Measurements from ENCODE around the gene GGCT. TPM values are rescaled to one million over a fixed set of nuclear protein-coding genes. Genes with fewer than 3 reads are reported as not detected.

The GGCT gene
- total RNA-seq, 2 donors from 2014 or later: 14.7 to 54.0 TPM

DNA sequence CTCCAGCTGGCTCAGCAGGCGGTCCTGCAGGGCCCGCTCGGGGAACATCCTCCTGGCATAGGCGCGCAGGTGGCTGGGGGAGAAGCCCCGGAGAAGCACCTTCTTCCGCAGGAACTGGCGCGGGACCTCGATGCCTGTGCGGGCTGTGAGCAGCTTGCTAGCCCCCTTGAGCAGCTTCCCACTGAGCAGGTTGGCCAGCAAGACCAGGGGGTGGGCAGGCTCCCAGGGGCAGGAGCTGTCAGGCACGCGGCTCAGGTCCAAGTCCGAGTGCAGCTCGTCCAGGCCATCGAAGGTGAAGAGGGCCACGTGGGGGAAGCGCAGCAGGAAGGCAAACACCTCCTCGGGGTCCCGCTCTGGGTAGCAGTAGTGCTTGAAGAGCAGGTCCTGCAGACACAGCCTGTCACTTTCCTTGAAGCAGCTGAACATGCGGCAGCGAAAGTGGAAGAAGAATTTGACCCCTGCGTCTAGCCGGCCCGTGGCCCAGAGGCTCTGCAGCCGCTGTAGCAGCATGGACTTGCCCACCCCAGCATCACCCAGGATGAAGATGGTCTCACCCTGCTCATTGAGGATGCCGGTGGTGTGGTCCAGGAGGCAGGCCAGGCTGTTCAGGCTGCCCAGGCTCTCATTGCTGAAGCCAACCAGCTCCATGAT is 52.2 kb downstream of the GGCT start:
- no peak for DNase-seq (ENCODE audit: low spot score)
- no peak for TF ChIP-seq POLR2A (IDR thresholded peaks at IDR 0.05)
- TF ChIP-seq, protein P1, sequence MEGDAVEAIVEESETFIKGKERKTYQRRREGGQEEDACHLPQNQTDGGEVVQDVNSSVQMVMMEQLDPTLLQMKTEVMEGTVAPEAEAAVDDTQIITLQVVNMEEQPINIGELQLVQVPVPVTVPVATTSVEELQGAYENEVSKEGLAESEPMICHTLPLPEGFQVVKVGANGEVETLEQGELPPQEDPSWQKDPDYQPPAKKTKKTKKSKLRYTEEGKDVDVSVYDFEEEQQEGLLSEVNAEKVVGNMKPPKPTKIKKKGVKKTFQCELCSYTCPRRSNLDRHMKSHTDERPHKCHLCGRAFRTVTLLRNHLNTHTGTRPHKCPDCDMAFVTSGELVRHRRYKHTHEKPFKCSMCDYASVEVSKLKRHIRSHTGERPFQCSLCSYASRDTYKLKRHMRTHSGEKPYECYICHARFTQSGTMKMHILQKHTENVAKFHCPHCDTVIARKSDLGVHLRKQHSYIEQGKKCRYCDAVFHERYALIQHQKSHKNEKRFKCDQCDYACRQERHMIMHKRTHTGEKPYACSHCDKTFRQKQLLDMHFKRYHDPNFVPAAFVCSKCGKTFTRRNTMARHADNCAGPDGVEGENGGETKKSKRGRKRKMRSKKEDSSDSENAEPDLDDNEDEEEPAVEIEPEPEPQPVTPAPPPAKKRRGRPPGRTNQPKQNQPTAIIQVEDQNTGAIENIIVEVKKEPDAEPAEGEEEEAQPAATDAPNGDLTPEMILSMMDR (IDR thresholded peaks at IDR 0.05): no peak
- TF ChIP-seq POLR2AphosphoS5 (IDR thresholded peaks at IDR 0.05): no peak
- intact Hi-C loops (cut with DNase I): no loop called here
- no peak overlapping the region for H3K4me3 ChIP-seq
- WGBS: 90% methylated on average over 27 of the region's 27 CpGs
- no peak overlapping the region for H3K27ac ChIP-seq
- H3K27me3 ChIP-seq (replicated peaks; ENCODE audit: insufficient read depth): no peaks in the 10 kb centered on the region
- no peaks in the 10 kb centered on the region for H3K36me3 ChIP-seq
- no peaks in the 10 kb centered on the region for H3K9me3 ChIP-seq
- H3K4me1 ChIP-seq (replicated peaks): no peaks in the 10 kb centered on the region

DNA sequence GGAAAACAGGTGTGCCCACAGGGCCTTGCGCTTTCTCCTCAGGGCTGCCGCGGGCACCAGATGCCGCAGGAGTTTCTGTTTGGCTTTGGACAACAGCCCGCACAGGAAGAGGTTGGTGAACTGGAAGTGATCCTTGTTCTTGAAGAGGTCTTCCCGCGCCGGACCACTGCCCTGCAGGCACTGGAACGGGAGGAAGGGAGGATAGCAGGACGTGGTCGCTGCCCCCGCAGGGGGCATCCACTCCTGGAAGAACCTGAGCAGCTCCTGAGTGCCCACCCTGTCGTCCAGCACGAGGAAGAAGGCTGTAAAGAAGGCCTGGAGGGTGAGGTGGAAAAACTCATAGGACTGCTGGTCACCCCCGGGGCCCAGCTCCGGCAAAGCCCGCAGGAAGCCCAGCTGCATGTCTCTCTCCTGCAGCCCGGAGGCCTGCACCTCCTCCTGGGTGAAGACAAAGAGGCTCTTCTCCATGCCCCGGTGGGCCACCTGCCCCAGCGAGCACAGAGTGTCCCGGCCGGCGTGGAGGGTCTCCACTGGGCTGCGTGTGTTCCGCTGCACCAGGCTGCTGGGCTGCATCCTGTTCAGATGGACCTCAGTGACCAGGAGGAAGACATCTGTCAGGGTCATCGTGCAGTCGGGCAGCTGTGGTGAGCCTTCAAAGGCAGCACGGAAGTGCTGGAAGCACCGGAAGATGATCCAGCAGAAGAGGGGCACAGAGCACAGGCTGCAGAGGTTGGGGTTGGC is 52.9 kb downstream of the GGCT start:
- no peak overlapping the region for H3K27ac ChIP-seq
- H3K27me3 ChIP-seq (replicated peaks; ENCODE audit: insufficient read depth): no peaks in the 10 kb centered on the region
- H3K4me3 ChIP-seq: no peak overlapping the region
- no peaks in the 10 kb centered on the region for H3K9me3 ChIP-seq
- intact Hi-C loops (cut with DNase I): no loop called here
- H3K36me3 ChIP-seq: no peaks in the 10 kb centered on the region
- WGBS: 87% methylated on average over 26 of the region's 29 CpGs
- TF ChIP-seq, protein P1 (IDR thresholded peaks at IDR 0.05): no peak
- TF ChIP-seq POLR2A (IDR thresholded peaks at IDR 0.05): no peak
- no peak for DNase-seq (ENCODE audit: low spot score)
- no peaks in the 10 kb centered on the region for H3K4me1 ChIP-seq (replicated peaks)

DNA sequence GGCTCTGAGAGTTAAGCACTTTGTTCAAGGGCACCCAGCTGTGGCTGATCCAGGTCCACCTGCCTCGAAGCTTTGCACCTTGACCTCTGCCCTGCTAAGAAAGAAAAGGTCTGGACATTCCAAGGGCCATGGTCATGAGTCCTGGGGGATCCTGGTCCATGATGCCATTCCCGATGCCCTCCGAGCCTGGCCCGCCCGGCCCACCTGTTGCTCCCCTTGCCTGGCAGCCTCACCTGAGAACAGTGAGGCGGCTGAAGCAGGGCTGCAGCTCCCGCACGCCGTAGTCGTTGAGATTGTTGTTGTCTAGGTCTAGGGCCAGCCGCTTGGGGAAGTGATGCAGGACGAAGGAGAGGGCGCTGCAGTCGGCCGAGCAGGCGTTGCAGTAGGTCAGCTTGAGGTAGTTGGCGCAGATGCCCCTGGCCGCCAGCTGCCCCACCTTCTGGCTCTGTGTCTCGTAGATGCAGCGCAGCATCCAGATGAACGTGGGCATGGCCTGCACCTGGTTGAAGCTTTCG is 53.6 kb downstream of the GGCT start:
- no peak for TF ChIP-seq POLR2A (IDR thresholded peaks at IDR 0.05)
- no peak for TF ChIP-seq POLR2AphosphoS5 (IDR thresholded peaks at IDR 0.05)
- TF ChIP-seq, protein P1 (IDR thresholded peaks at IDR 0.05): no peak
- Histone ChIP-seq H3K9me3 (no peaks in the 10 kb centered on the region), H3K27ac (no peak overlapping the region), H3K4me1 (replicated peaks) (no peaks in the 10 kb centered on the region), H3K36me3 (no peaks in the 10 kb centered on the region), H3K27me3 (replicated peaks; ENCODE audit: insufficient read depth) (no peaks in the 10 kb centered on the region), H3K4me3 (no peak overlapping the region)
- intact Hi-C loops (cut with DNase I): no loop called here
- WGBS: 94% methylated on average over 22 of the region's 22 CpGs
- no peak for DNase-seq (ENCODE audit: low spot score)

DNA sequence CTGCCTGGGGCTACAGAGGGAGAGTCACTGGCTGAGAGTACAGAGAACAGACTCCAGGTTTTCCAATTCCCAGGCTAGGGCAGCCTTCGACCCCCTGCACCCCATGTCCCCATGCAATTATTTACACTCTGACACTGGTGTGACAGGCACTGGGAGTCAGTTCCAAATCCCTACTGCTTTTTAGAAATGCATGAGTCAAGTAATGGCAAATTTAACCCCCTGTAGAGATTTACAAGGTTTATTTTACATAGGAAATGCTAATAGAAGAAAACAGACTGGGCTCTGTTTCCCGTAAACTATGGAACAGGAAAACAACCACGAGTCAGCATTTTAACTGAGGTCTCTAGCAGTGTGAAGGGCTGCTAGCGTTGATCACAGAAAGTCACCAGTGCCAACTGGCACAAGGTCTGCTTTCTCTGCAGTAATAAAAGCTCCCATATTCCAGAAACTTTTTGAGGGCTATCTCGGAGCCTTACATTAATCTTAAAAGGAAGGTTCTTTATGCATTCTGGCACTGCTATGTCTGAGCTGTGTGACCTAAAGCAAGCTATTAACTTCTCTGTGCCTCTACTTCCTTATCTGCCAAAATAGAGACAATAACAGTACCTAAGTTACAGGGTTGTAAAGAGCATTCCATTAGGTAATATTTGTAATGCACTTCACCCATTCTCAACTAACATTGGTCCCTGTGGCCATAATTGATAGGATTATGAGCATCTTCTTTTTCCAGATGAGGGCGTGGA is 54.2 kb downstream of the GGCT start:
- Histone ChIP-seq H3K27ac (no peak overlapping the region), H3K27me3 (replicated peaks; ENCODE audit: insufficient read depth) (no peaks in the 10 kb centered on the region), H3K36me3 (no peaks in the 10 kb centered on the region), H3K4me1 (replicated peaks) (no peaks in the 10 kb centered on the region), H3K9me3 (no peaks in the 10 kb centered on the region), H3K4me3 (no peak overlapping the region)
- 40% methylated on average over 6 of the region's 6 CpGs for WGBS
- TF ChIP-seq POLR2AphosphoS5 (IDR thresholded peaks at IDR 0.05) (no peak), POLR2A (IDR thresholded peaks at IDR 0.05) (no peak)
- TF ChIP-seq, protein P1 (IDR thresholded peaks at IDR 0.05): no peak
- DNase-seq (ENCODE audit: low spot score): no peak
- intact Hi-C loops (cut with DNase I): no loop called here
